Activated naive CD8-positive, alpha-beta T cell treated with anti-CD3 and anti-CD28 coated beads, Interleukin-2, amount 10 ng/mL, durations not matched to agents 7 days and 5 days (primary cell): Measurements from ENCODE around the gene CEP68. TPM values are rescaled to one million over a fixed set of nuclear protein-coding genes. Genes with fewer than 3 reads are reported as not detected.
A peak's percentile ranks its signal among the peaks of the same experiment; 100 is the strongest.

Experiments
- ATAC-seq: fragments of 150-1000 bp; cut with Tn5 transposase; one replicate; pipeline ENCODE4 v1.10.0; 2021; ENCODE audit warnings: low read depth, moderate library complexity
- POLR2A ChIA-PET: fragments of 350-600 bp; sonication (Branson Sonifier 250); formaldehyde crosslinking; loops from one replicate; lab custom pipeline; 2021; ENCODE audit warnings: antibody characterized with exemption; lab: Charles Lee
- DNase-seq: peaks from one replicate; pipeline ENCODE4 v3.0.0; 2021
- H3K27ac Mint-ChIP-seq: one replicate; pipeline ENCODE4 v1.8.0; 2022; ENCODE audit warnings: mild to moderate bottlenecking, mixed read lengths
- H3K27me3 Mint-ChIP-seq: one replicate; pipeline ENCODE4 v1.8.0; 2022; ENCODE audit warnings: mild to moderate bottlenecking, moderate library complexity, mixed read lengths
- H3K36me3 Mint-ChIP-seq: one replicate; pipeline ENCODE4 v1.8.0; 2021; ENCODE audit warnings: mild to moderate bottlenecking, mixed read lengths
- H3K4me1 Mint-ChIP-seq: one replicate; pipeline ENCODE4 v1.8.0; 2021; ENCODE audit warnings: mixed read lengths
- H3K4me3 Mint-ChIP-seq: one replicate; pipeline ENCODE4 v1.8.0; 2022; ENCODE audit warnings: mild to moderate bottlenecking, moderate library complexity, mixed read lengths
- H3K9me3 Mint-ChIP-seq: one replicate; pipeline ENCODE4 v1.8.0; 2021; ENCODE audit warnings: mixed read lengths
- total RNA-seq, 2 experiments: library from RNA; stranded (reverse); gene quantifications; one replicate each; pipeline ENCODE4 v1.2.3, GENCODE V29; 2021

The CEP68 gene
- total RNA-seq, 2 experiments from 2014 or later: 20.9 to 22.8 TPM

- no peaks in the 10 kb centered on the region for H3K27me3 Mint-ChIP-seq
- POLR2A ChIA-PET: no interaction called here
- H3K9me3 Mint-ChIP-seq: no peaks in the 10 kb centered on the region
- ATAC-seq (no peak), DNase-seq (no peak)
- H3K27ac Mint-ChIP-seq: no peak overlapping the region
- H3K36me3 Mint-ChIP-seq: peaks cover 37% of the 10 kb centered on the region
- no peak overlapping the region for H3K4me3 Mint-ChIP-seq
- H3K4me1 Mint-ChIP-seq: peaks cover 11% of the 10 kb centered on the region
Observed at GRCh38 chr2:65092791-65093190, 36.6 kb downstream of the CEP68 start.

GRCh38 chr2:65093211-65093610 lies 37.0 kb downstream of the CEP68 start:
- ATAC-seq (no peak), DNase-seq (no peak)
- Mint-ChIP-seq H3K27ac (peak overlapping the region; percentile 18), H3K27me3 (no peaks in the 10 kb centered on the region), H3K4me3 (no peak overlapping the region), H3K4me1 (peaks cover 11% of the 10 kb centered on the region), H3K36me3 (peaks cover 37% of the 10 kb centered on the region), H3K9me3 (no peaks in the 10 kb centered on the region)
- POLR2A ChIA-PET: no interaction called here

DNA sequence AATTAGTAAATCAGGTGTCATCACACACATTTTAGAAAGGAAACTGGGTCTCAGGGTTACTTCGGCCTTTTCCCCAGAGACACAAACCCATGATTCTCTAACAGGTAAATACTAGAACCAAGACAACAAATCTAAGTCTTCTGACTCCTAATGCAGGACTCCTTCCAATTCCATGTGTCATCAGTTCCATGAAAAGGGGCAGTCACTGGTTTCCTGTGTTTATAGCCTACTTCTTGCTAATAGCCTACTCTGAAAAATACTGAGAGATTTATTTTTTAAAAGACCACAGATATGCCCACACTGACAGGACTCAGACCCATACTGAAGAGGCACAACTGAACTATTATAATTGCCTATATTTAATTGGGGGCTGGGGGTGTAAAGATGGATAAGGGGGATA lies 40.7 kb downstream of the CEP68 start:
- ATAC-seq (no peak), DNase-seq (no peak)
- POLR2A ChIA-PET: no interaction called here
- Mint-ChIP-seq H3K4me1 (peaks cover 18% of the 10 kb centered on the region), H3K36me3 (peaks cover 37% of the 10 kb centered on the region), H3K4me3 (no peak overlapping the region), H3K27me3 (no peaks in the 10 kb centered on the region), H3K27ac (no peak overlapping the region), H3K9me3 (no peaks in the 10 kb centered on the region)

- POLR2A ChIA-PET: no interaction called here
- no peak for ATAC-seq
- no peak overlapping the region for H3K27ac Mint-ChIP-seq
- H3K27me3 Mint-ChIP-seq: no peaks in the 10 kb centered on the region
- H3K4me3 Mint-ChIP-seq: no peak overlapping the region
- no peak for DNase-seq
- H3K9me3 Mint-ChIP-seq: no peaks in the 10 kb centered on the region
- peaks cover 18% of the 10 kb centered on the region for H3K4me1 Mint-ChIP-seq
- H3K36me3 Mint-ChIP-seq: peaks cover 34% of the 10 kb centered on the region
Observed at GRCh38 chr2:65097844-65098243, 41.6 kb downstream of the CEP68 start.

GRCh38 chr2:65098741-65099140 lies 42.5 kb downstream of the CEP68 start:
- Mint-ChIP-seq H3K4me1 (peaks cover 15% of the 10 kb centered on the region), H3K9me3 (no peaks in the 10 kb centered on the region), H3K27ac (no peak overlapping the region), H3K4me3 (no peak overlapping the region), H3K27me3 (no peaks in the 10 kb centered on the region), H3K36me3 (peaks cover 29% of the 10 kb centered on the region)
- POLR2A ChIA-PET: no interaction called here
- DNase-seq (no peak), ATAC-seq (no peak)

- Mint-ChIP-seq H3K4me1 (peaks cover 17% of the 10 kb centered on the region), H3K27me3 (no peaks in the 10 kb centered on the region), H3K9me3 (no peaks in the 10 kb centered on the region), H3K4me3 (no peak overlapping the region), H3K27ac (no peak overlapping the region), H3K36me3 (peaks cover 28% of the 10 kb centered on the region)
- ATAC-seq (no peak), DNase-seq (no peak)
- POLR2A ChIA-PET: no interaction called here
Observed at GRCh38 chr2:65101071-65101470, 44.9 kb downstream of the CEP68 start.

DNA sequence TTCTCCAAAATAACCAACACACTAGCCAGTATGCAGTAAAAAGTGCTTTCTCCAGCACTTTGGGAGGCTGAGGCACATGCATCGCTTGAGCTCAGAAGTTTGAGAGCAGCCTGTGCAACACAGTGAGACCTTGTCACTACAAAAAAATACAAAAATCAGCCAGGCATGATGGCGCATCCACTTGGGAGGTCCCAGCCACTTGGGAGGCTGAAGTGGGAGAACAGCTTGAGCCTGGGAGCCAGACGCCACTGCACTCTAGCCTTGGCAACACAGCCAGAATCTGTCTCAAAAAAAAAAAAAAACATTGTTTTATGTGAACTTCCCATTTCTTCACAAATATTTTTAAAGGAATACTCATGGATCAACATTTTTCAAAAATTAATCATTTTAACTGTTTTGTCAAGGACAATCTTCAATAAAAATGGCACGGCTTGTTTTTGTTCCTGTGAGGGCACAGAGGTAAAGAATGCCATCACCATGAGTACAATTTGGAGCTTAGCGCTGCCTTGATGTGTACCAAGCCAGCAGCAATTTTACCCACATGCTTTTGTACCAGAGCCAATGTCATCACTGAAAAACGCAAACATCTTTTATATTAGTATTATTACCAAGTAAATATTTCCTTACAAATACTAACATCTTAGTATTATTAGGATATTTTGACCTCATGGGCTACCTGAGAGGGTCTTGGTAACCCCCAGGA lies 46.9 kb downstream of the CEP68 start:
- Mint-ChIP-seq H3K27ac (no peak overlapping the region), H3K27me3 (no peaks in the 10 kb centered on the region), H3K4me1 (peaks cover 13% of the 10 kb centered on the region), H3K4me3 (no peak overlapping the region), H3K36me3 (peaks cover 19% of the 10 kb centered on the region), H3K9me3 (no peaks in the 10 kb centered on the region)
- no peak for ATAC-seq
- DNase-seq: no peak
- POLR2A ChIA-PET: no interaction called here

DNA sequence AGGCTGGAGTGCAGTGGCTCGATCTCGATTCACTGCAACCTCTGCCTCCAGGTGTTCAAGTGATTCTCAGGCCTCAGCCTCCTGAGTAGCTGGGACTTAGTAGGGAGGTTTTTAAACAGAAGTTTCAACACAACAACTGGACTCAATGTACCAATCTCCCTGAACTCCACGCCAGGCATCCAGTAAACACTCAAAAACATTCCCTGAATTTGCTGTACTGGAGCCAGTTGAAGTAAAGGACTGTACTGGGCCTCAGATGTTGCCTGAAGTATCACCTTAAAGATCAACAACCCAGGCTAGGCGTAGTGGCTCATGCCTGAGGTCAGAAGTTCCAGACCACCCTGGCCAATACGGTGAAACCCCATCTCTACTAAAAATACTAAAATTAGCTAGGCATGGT lies 51.3 kb downstream of the CEP68 start:
- Mint-ChIP-seq H3K9me3 (no peaks in the 10 kb centered on the region), H3K4me1 (peaks cover 4% of the 10 kb centered on the region), H3K27ac (no peak overlapping the region), H3K4me3 (no peak overlapping the region), H3K36me3 (peaks cover 22% of the 10 kb centered on the region), H3K27me3 (no peaks in the 10 kb centered on the region)
- POLR2A ChIA-PET: interaction anchor here (1.2 kb wide), 1 partner anchor 120 kb away, joined by 3 read pairs; the partner anchor contains the start of gene ACTR2
- no peak for ATAC-seq
- DNase-seq: no peak

DNA sequence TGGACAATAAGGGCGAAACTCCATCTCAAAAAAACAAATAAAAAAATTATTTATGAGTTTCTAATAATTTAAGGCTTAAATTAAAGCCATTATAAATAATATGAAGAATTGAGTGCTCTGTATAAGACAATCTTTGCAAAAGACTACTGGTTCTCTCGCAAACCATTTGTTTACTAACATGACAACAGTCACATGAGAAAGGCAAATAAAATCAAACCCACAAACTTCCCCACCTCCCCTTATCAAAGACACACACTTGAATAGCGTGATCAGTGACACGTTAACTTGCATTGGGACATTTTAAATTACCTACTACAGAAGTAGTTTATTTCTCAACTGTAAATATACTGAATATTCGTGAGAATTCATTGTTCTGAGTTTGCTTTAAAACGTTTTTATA lies 52.6 kb downstream of the CEP68 start:
- Mint-ChIP-seq H3K36me3 (peaks cover 22% of the 10 kb centered on the region), H3K27ac (no peak overlapping the region), H3K27me3 (no peaks in the 10 kb centered on the region), H3K4me3 (no peak overlapping the region), H3K9me3 (no peaks in the 10 kb centered on the region), H3K4me1 (peaks cover 6% of the 10 kb centered on the region)
- ATAC-seq: no peak
- POLR2A ChIA-PET: no interaction called here
- no peak for DNase-seq

GRCh38 chr2:65112633-65113032 lies 56.4 kb downstream of the CEP68 start:
- POLR2A ChIA-PET: no interaction called here
- no peak overlapping the region for H3K4me3 Mint-ChIP-seq
- no peaks in the 10 kb centered on the region for H3K27me3 Mint-ChIP-seq
- ATAC-seq (no peak), DNase-seq (no peak)
- H3K36me3 Mint-ChIP-seq: peaks cover 16% of the 10 kb centered on the region
- H3K4me1 Mint-ChIP-seq: peaks cover 11% of the 10 kb centered on the region
- no peak overlapping the region for H3K27ac Mint-ChIP-seq
- no peaks in the 10 kb centered on the region for H3K9me3 Mint-ChIP-seq

GRCh38 chr2:65113229-65113628 lies 57.0 kb downstream of the CEP68 start:
- ATAC-seq (no peak), DNase-seq (no peak)
- H3K4me3 Mint-ChIP-seq: no peak overlapping the region
- POLR2A ChIA-PET: no interaction called here
- peaks cover 16% of the 10 kb centered on the region for H3K36me3 Mint-ChIP-seq
- no peaks in the 10 kb centered on the region for H3K9me3 Mint-ChIP-seq
- peaks cover 13% of the 10 kb centered on the region for H3K4me1 Mint-ChIP-seq
- no peaks in the 10 kb centered on the region for H3K27me3 Mint-ChIP-seq
- H3K27ac Mint-ChIP-seq: no peak overlapping the region

- Mint-ChIP-seq H3K36me3 (peaks cover 16% of the 10 kb centered on the region), H3K27ac (no peak overlapping the region), H3K4me3 (no peak overlapping the region), H3K4me1 (peaks cover 13% of the 10 kb centered on the region), H3K27me3 (no peaks in the 10 kb centered on the region), H3K9me3 (no peaks in the 10 kb centered on the region)
- no peak for ATAC-seq
- POLR2A ChIA-PET: interaction anchor here (2.1 kb wide), 1 partner anchor 16 kb away, joined by 6 read pairs; the partner anchor contains the start of gene RAB1A
- DNase-seq: no peak
Observed at GRCh38 chr2:65113816-65114215, 57.6 kb downstream of the CEP68 start.

GRCh38 chr2:65114921-65115320 lies 58.7 kb downstream of the CEP68 start:
- DNase-seq (no peak), ATAC-seq (no peak)
- peaks cover 16% of the 10 kb centered on the region for H3K36me3 Mint-ChIP-seq
- H3K27ac Mint-ChIP-seq: no peak overlapping the region
- no peaks in the 10 kb centered on the region for H3K9me3 Mint-ChIP-seq
- no peaks in the 10 kb centered on the region for H3K27me3 Mint-ChIP-seq
- POLR2A ChIA-PET: interaction anchor here (2.1 kb wide), 1 partner anchor 15 kb away, joined by 6 read pairs; the partner anchor contains the start of gene RAB1A
- no peak overlapping the region for H3K4me3 Mint-ChIP-seq
- peaks cover 15% of the 10 kb centered on the region for H3K4me1 Mint-ChIP-seq

GRCh38 chr2:65116645-65117044 lies 60.4 kb downstream of the CEP68 start:
- H3K27ac Mint-ChIP-seq: no peak overlapping the region
- H3K9me3 Mint-ChIP-seq: no peaks in the 10 kb centered on the region
- H3K36me3 Mint-ChIP-seq: peaks cover 11% of the 10 kb centered on the region
- H3K4me1 Mint-ChIP-seq: peaks cover 25% of the 10 kb centered on the region
- ATAC-seq: no peak
- H3K27me3 Mint-ChIP-seq: no peaks in the 10 kb centered on the region
- POLR2A ChIA-PET: no interaction called here
- no peak for DNase-seq
- no peak overlapping the region for H3K4me3 Mint-ChIP-seq
